Measurements from ENCODE around the gene SLCO4C1. TPM values are rescaled to one million over a fixed set of nuclear protein-coding genes. Genes with fewer than 3 reads are reported as not detected.
A peak's percentile ranks its signal among the peaks of the same experiment; 100 is the strongest.

The SLCO4C1 gene
- total RNA-seq, 6 experiments from 2014 or later: 2.0 to 10.5 (median 5.5) TPM

GRCh38 chr5:102283102-102283797 lies 12.8 kb downstream of the SLCO4C1 start:
- H3K4me1 ChIP-seq: no peaks in the 10 kb centered on the region
- H3K27ac ChIP-seq: no peak overlapping the region
- TF ChIP-seq POLR2A (IDR thresholded peaks at IDR 0.05) (no peak), CTCF (IDR thresholded peaks at IDR 0.05) (no peak)
- 55% methylated on average over 2 of the region's 2 CpGs for WGBS (ENCODE audit: insufficient coverage, low coverage, low lambda C conversion rate, missing lambda C conversion rate)
- H3K9me3 ChIP-seq: no peaks in the 10 kb centered on the region
- intact Hi-C loops (cut with DNase I): no loop called here
- DNase-seq (no peak), ATAC-seq (no peak)
- H3K4me3 ChIP-seq: no peak overlapping the region
- H3K27me3 ChIP-seq: no peaks in the 10 kb centered on the region
- no peaks in the 10 kb centered on the region for H3K36me3 ChIP-seq

- Histone ChIP-seq H3K27ac (no peak overlapping the region), H3K4me1 (no peaks in the 10 kb centered on the region), H3K9me3 (no peaks in the 10 kb centered on the region), H3K4me3 (no peak overlapping the region), H3K36me3 (no peaks in the 10 kb centered on the region), H3K27me3 (no peaks in the 10 kb centered on the region)
- WGBS (ENCODE audit: insufficient coverage, low coverage, low lambda C conversion rate, missing lambda C conversion rate): 50% methylated on average over 1 of the region's 1 CpG
- intact Hi-C loops (cut with DNase I): no loop called here
- no peak for ATAC-seq
- DNase-seq: no peak
- no peak for TF ChIP-seq CTCF (IDR thresholded peaks at IDR 0.05)
- no peak for TF ChIP-seq POLR2A (IDR thresholded peaks at IDR 0.05)
Measured at GRCh38 chr5:102279711-102280110, 16.4 kb downstream of the SLCO4C1 start.

GRCh38 chr5:102278231-102278630 lies 17.9 kb downstream of the SLCO4C1 start:
- ATAC-seq: no peak
- H3K9me3 ChIP-seq: no peaks in the 10 kb centered on the region
- H3K36me3 ChIP-seq: no peaks in the 10 kb centered on the region
- H3K4me1 ChIP-seq: no peaks in the 10 kb centered on the region
- DNase-seq: no peak
- no peaks in the 10 kb centered on the region for H3K27me3 ChIP-seq
- no CpG with 5 or more reads among the region's 2 CpGs for WGBS (ENCODE audit: insufficient coverage, low coverage, low lambda C conversion rate, missing lambda C conversion rate)
- intact Hi-C loops (cut with DNase I): no loop called here
- H3K4me3 ChIP-seq: no peak overlapping the region
- no peak for TF ChIP-seq CTCF (IDR thresholded peaks at IDR 0.05)
- no peak for TF ChIP-seq POLR2A (IDR thresholded peaks at IDR 0.05)
- no peak overlapping the region for H3K27ac ChIP-seq

- Histone ChIP-seq H3K4me3 (no peak overlapping the region), H3K9me3 (no peaks in the 10 kb centered on the region), H3K27ac (no peak overlapping the region), H3K27me3 (no peaks in the 10 kb centered on the region), H3K4me1 (no peaks in the 10 kb centered on the region), H3K36me3 (no peaks in the 10 kb centered on the region)
- no peak for DNase-seq
- intact Hi-C loops (cut with DNase I): no loop called here
- peak in 1 of 4 donors; percentile 25 for ATAC-seq
- TF ChIP-seq POLR2A (IDR thresholded peaks at IDR 0.05): no peak
- no peak for TF ChIP-seq CTCF (IDR thresholded peaks at IDR 0.05)
- WGBS (ENCODE audit: insufficient coverage, low coverage, low lambda C conversion rate, missing lambda C conversion rate): 63% methylated on average over 2 of the region's 2 CpGs
Measured at GRCh38 chr5:102277144-102277543, 18.9 kb downstream of the SLCO4C1 start.
